IMR-90 (cell line): ENCODE results near the gene ZNF354B. TPM values are rescaled to one million over a fixed set of nuclear protein-coding genes. Genes with fewer than 3 reads are reported as not detected.

Source experiments
- ATAC-seq: fragments of 200-7000 bp; cut with Tn5 transposase; 2 replicates; pipeline ENCODE4 v1.9.1; 2020; ENCODE audit warnings: low read depth, mild to moderate bottlenecking, moderate library complexity
- BruUV-seq: library from RNA; stranded (reverse); fragments of 400-500 nt; replicated peaks from 2 replicates; lab custom pipeline; 2021; lab: Mats Ljungman, UMichigan
- CTCF ChIA-PET: fragments of 300-600 bp; formaldehyde crosslinking; extraction: SDS; loops from one replicate; lab custom pipeline; 2021; ENCODE audit warnings: antibody characterized with exemption; lab: Yijun Ruan, JAX
- POLR2A ChIA-PET: fragments of 300-600 bp; sonication (Branson Sonifier 250); formaldehyde crosslinking; loops from one replicate; lab custom pipeline; 2022; ENCODE audit warnings: antibody characterized with exemption; ENCODE audit not compliant: unreplicated experiment; lab: Charles Lee
- DNase-seq: peaks from one replicate; pipeline ENCODE4 v3.0.0; 2013
- H2AFZ ChIP-seq: replicated peaks from 2 replicates; pipeline ENCODE3; 2013; ENCODE audit warnings: low read length, mild to moderate bottlenecking; ENCODE audit not compliant: poor library complexity
- H2AK5ac ChIP-seq: 2 replicates; pipeline ENCODE4 v1.6.1; 2013; ENCODE audit warnings: low read depth, low read length, inconsistent platforms
- H2AK9ac ChIP-seq: replicated peaks from 2 replicates; pipeline ENCODE3; 2013; ENCODE audit warnings: mild to moderate bottlenecking, low read depth, low read length, moderate library complexity; ENCODE audit not compliant: poor library complexity
- H2BK120ac ChIP-seq: 2 replicates; pipeline ENCODE4 v1.6.1; 2013; ENCODE audit warnings: low read depth, low read length, inconsistent platforms
- H2BK15ac ChIP-seq: 3 replicates; pipeline ENCODE4 v1.6.1; 2013; ENCODE audit warnings: low read depth, low read length, inconsistent platforms
- H2BK20ac ChIP-seq: 2 replicates; pipeline ENCODE4 v1.6.1; 2013; ENCODE audit warnings: low read depth, mild to moderate bottlenecking, inconsistent platforms, low read length, moderate library complexity
- H2BK5ac ChIP-seq: 2 replicates; pipeline ENCODE4 v1.6.1; 2013; ENCODE audit warnings: mild to moderate bottlenecking, low read depth, low read length, inconsistent platforms; ENCODE audit not compliant: poor library complexity, severe bottlenecking
- H3K14ac ChIP-seq: replicated peaks from 2 replicates; pipeline ENCODE4 v1.6.1; 2013; ENCODE audit warnings: low read depth, low read length, inconsistent platforms
- H3K18ac ChIP-seq: 2 replicates; pipeline ENCODE4 v1.6.1; 2013; ENCODE audit warnings: low read depth, low read length, control low read depth
- H3K23ac ChIP-seq: 2 replicates; pipeline ENCODE4 v1.6.1; 2013; ENCODE audit warnings: low read depth, low read length, inconsistent platforms
- H3K27ac ChIP-seq: 2 replicates; pipeline ENCODE4 v1.5.1; 2013; ENCODE audit warnings: mild to moderate bottlenecking, control low read depth, low read length; ENCODE audit not compliant: insufficient read depth
- H3K27me3 ChIP-seq: 2 replicates; pipeline ENCODE4 v1.6.1; 2013; ENCODE audit warnings: low read length; ENCODE audit not compliant: control insufficient read depth, insufficient read depth
- H3K36me3 ChIP-seq: 2 replicates; pipeline ENCODE4 v1.6.1; 2013; ENCODE audit warnings: low read length, mixed read lengths; ENCODE audit not compliant: control insufficient read depth, insufficient read depth
- H3K4ac ChIP-seq: 2 replicates; pipeline ENCODE4 v1.6.1; 2013; ENCODE audit warnings: low read depth, low read length, inconsistent platforms
- H3K4me1 ChIP-seq: 2 replicates; pipeline ENCODE4 v1.6.1; 2013; ENCODE audit warnings: low read length, mixed read lengths; ENCODE audit not compliant: control insufficient read depth, insufficient read depth
- H3K4me2 ChIP-seq: 2 replicates; pipeline ENCODE4 v1.6.1; 2013; ENCODE audit warnings: low read depth, mild to moderate bottlenecking, control low read depth, low read length, moderate library complexity
- H3K4me3 ChIP-seq: 2 replicates; pipeline ENCODE4 v1.5.1; 2013; ENCODE audit warnings: low read depth, mild to moderate bottlenecking, control low read depth, low read length, moderate library complexity; ENCODE audit not compliant: insufficient read depth
- H3K56ac ChIP-seq: 2 replicates; pipeline ENCODE4 v1.6.1; 2013; ENCODE audit warnings: low read length, inconsistent platforms; ENCODE audit not compliant: insufficient read depth; ENCODE audit errors: extremely low read depth
- H3K79me1 ChIP-seq, 2 experiments: 2 replicates each; pipeline ENCODE4 v1.6.1; 2013; ENCODE audit warnings: low read length in 2 of 2, inconsistent platforms in 1 of 2, low read depth in 1 of 2
- H3K9ac ChIP-seq: 2 replicates; pipeline ENCODE4 v1.6.1; 2013; ENCODE audit warnings: low read depth, low read length, control low read depth
- H3K9me1 ChIP-seq: 2 replicates; pipeline ENCODE4 v1.6.1; 2013; ENCODE audit warnings: low read length, inconsistent platforms; ENCODE audit not compliant: insufficient read depth
- H3K9me3 ChIP-seq: 2 replicates; pipeline ENCODE4 v1.6.1; 2013; ENCODE audit warnings: low read length; ENCODE audit not compliant: control insufficient read depth, insufficient read depth
- H4K20me1 ChIP-seq: 2 replicates; pipeline ENCODE4 v1.6.1; 2013; ENCODE audit warnings: low read length, inconsistent platforms; ENCODE audit not compliant: insufficient read depth
- H4K5ac ChIP-seq: 2 replicates; pipeline ENCODE4 v1.6.1; 2013; ENCODE audit warnings: mild to moderate bottlenecking, low read depth, low read length, control low read depth
- H4K8ac ChIP-seq, 2 experiments: 2 replicates each; pipeline ENCODE4 v1.6.1; 2013; ENCODE audit warnings: low read depth in 2 of 2, low read length in 2 of 2, control low read depth in 1 of 2, inconsistent platforms in 1 of 2
- H4K91ac ChIP-seq: 2 replicates; pipeline ENCODE4 v1.6.1; 2013; ENCODE audit warnings: low read depth, low read length, inconsistent platforms; ENCODE audit not compliant: insufficient read depth
- BHLHE40 ChIP-seq: fragments of 150-350 bp; IDR thresholded peaks from 2 replicates; pipeline ENCODE4 v1.6.1; 2016; ENCODE audit warnings: mild to moderate bottlenecking, low read depth, low read length
- CEBPB ChIP-seq: IDR thresholded peaks from 2 replicates; pipeline ENCODE4 v1.6.1; 2012; ENCODE audit warnings: low read depth, low read length, improper control_type of control experiment
- CHD1 ChIP-seq: IDR thresholded peaks from 2 replicates; pipeline ENCODE4 v1.6.1; 2012; ENCODE audit warnings: low read depth, low read length, improper control_type of control experiment
- ELK1 ChIP-seq: fragments of 150-350 bp; IDR thresholded peaks from 2 replicates; pipeline ENCODE4 v1.6.1; 2016; ENCODE audit warnings: low read depth, mild to moderate bottlenecking, low read length, moderate library complexity, borderline replicate concordance
- FOS ChIP-seq: fragments of 150-350 bp; IDR thresholded peaks from 2 replicates; pipeline ENCODE4 v1.6.1; 2016; ENCODE audit warnings: low read depth, low read length
- MAFK ChIP-seq: IDR thresholded peaks from 2 replicates; pipeline ENCODE4 v1.6.1; 2012; ENCODE audit warnings: low read depth, low read length, improper control_type of control experiment
- MAZ ChIP-seq: IDR thresholded peaks from 2 replicates; pipeline ENCODE4 v1.6.1; 2012; ENCODE audit warnings: low read depth, mild to moderate bottlenecking, low read length, improper control_type of control experiment, moderate library complexity, borderline replicate concordance
- MXI1 ChIP-seq: IDR thresholded peaks from 2 replicates; pipeline ENCODE4 v1.6.1; 2012; ENCODE audit warnings: low read depth, mild to moderate bottlenecking, low read length, moderate library complexity, borderline replicate concordance
- NFE2L2 ChIP-seq: fragments of 150-350 bp; IDR thresholded peaks from 2 replicates; pipeline ENCODE4 v1.6.1; 2016; ENCODE audit warnings: low read depth, mild to moderate bottlenecking, low read length
- POLR2A ChIP-seq: IDR thresholded peaks from 2 replicates; pipeline ENCODE4 v1.6.1; 2012; ENCODE audit warnings: mild to moderate bottlenecking, low read depth, low read length
- RAD21 ChIP-seq: IDR thresholded peaks from 2 replicates; pipeline ENCODE4 v1.6.1; 2012; ENCODE audit warnings: low read length, improper control_type of control experiment
- RCOR1 ChIP-seq: IDR thresholded peaks from 2 replicates; pipeline ENCODE4 v1.6.1; 2012; ENCODE audit warnings: mild to moderate bottlenecking, low read length, improper control_type of control experiment; ENCODE audit not compliant: insufficient replicate concordance
- RFX5 ChIP-seq: IDR thresholded peaks from 2 replicates; pipeline ENCODE4 v1.8.0; 2012; ENCODE audit warnings: low read depth, mild to moderate bottlenecking, low read length, moderate library complexity
- SMC3 ChIP-seq: fragments of 150-350 bp; IDR thresholded peaks from 2 replicates; pipeline ENCODE4 v1.6.1; 2016; ENCODE audit warnings: low read depth, mild to moderate bottlenecking, antibody characterized with exemption, low read length, moderate library complexity
- USF2 ChIP-seq: fragments of 150-350 bp; IDR thresholded peaks from 2 replicates; pipeline ENCODE4 v1.6.1; 2017; ENCODE audit warnings: mild to moderate bottlenecking, antibody characterized with exemption, low read length, low read depth
- WGBS, 2 experiments: methylation state at CpG; one replicate each; pipeline versions ENCODE4 v1.1.5 to v1.1.7; 2013; ENCODE audit warnings: missing lambda C conversion rate in 2 of 2; ENCODE audit not compliant: insufficient read length in 1 of 2; ENCODE audit errors: extremely low coverage in 2 of 2; 5-methylcytosine and 5-hydroxymethylcytosine counted together
- dilution Hi-C: fragments of 300-500 bp; cut with HindIII; formaldehyde crosslinking; loops from one replicate; pipeline ENCODE4 v1.14.3; 2018; ENCODE audit warnings: low sequenced_read_pairs; ENCODE audit not compliant: unreplicated experiment
- in situ Hi-C: fragments of 300-500 bp; cut with MboI; formaldehyde crosslinking; loops from 3 replicates; pipeline ENCODE4 v1.14.3; 2019; ENCODE audit warnings: low sequenced_read_pairs, inconsistent platforms, mixed read lengths
- intact Hi-C: fragments of 100-400 bp; cut with micrococcal nuclease; formaldehyde crosslinking; loops from 2 replicates; pipeline ENCODE4 v1.10.0; 2022
- polyA plus RNA-seq, 3 experiments: library from polyadenylated mRNA; depleted of rRNA; stranded (reverse); fragments of >200 nt; gene quantifications; 2 replicates each; pipeline ENCODE4 v1.2.3, GENCODE V29; 2012; ENCODE audit warnings: low replicate concordance in 1 of 3
- total RNA-seq: library from RNA; depleted of rRNA; stranded (reverse); fragments of >200 nt; gene quantifications from 2 replicates; pipeline ENCODE4 v1.2.3, GENCODE V29; 2012
- TF ChIP-seq, protein P1 (sequence below): conservative IDR thresholded peaks from 2 replicates; pipeline ENCODE4 v1.5.1; 2012; ENCODE audit warnings: mild to moderate bottlenecking, low read depth, low read length, improper control_type of control experiment

ZNF354B gene
- total and polyA plus RNA-seq, 2 of the 4 experiments (the other 2 are of a cell fraction): 5.0 to 6.7 TPM

DNA sequence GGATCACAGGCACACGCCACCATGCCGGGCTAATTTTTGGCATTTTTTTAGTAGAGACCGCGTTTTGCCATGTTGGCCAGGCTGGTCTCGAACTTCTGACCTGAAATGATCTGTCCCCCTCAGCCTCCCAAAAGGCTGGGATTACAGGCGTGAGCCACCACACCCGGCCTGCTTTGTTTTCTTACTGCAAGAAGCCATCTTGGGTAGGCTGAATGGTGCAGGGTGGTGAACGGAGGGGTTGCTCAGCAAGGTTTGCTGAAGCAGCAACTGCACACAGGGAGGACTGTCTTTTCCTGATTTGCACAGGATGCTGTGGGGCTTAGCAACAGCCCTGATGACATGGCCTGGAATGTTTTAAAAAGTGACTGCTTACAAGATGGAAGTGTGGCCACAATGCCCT, 10.7 kb downstream of the ZNF354B start:
- DNase-seq (no peak), ATAC-seq (no peak)
- no peak for TF ChIP-seq FOS
- TF ChIP-seq MAZ: no peak
- TF ChIP-seq POLR2A: no peak
- no peak for TF ChIP-seq MXI1
- no peak for TF ChIP-seq CEBPB
- no peak for TF ChIP-seq RFX5
- no peak for TF ChIP-seq USF2
- TF ChIP-seq, protein P1, sequence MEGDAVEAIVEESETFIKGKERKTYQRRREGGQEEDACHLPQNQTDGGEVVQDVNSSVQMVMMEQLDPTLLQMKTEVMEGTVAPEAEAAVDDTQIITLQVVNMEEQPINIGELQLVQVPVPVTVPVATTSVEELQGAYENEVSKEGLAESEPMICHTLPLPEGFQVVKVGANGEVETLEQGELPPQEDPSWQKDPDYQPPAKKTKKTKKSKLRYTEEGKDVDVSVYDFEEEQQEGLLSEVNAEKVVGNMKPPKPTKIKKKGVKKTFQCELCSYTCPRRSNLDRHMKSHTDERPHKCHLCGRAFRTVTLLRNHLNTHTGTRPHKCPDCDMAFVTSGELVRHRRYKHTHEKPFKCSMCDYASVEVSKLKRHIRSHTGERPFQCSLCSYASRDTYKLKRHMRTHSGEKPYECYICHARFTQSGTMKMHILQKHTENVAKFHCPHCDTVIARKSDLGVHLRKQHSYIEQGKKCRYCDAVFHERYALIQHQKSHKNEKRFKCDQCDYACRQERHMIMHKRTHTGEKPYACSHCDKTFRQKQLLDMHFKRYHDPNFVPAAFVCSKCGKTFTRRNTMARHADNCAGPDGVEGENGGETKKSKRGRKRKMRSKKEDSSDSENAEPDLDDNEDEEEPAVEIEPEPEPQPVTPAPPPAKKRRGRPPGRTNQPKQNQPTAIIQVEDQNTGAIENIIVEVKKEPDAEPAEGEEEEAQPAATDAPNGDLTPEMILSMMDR: no peak
- no peak for TF ChIP-seq BHLHE40
- TF ChIP-seq RCOR1: no peak
- TF ChIP-seq MAFK: no peak
- no peak for TF ChIP-seq RAD21
- no peak for TF ChIP-seq NFE2L2
- TF ChIP-seq SMC3: no peak
- TF ChIP-seq CHD1: no peak
- no peak for TF ChIP-seq ELK1
- Histone ChIP-seq H2BK20ac (no peak overlapping the region), H3K9me3 (peaks cover 22% of the 10 kb centered on the region; the same call in 1 of the 2 replicates), H4K91ac (no peak overlapping the region), H3K36me3 (peaks cover 60% of the 10 kb centered on the region), H2BK120ac (no peak overlapping the region), H3K9me1 (no peaks in the 10 kb centered on the region), H2AK5ac (no peak overlapping the region), H2BK5ac (no peak overlapping the region), H3K4me1 (no peaks in the 10 kb centered on the region), H3K4me2 (no peak overlapping the region), H3K18ac (no peak overlapping the region), H3K4me3 (no peak overlapping the region), H3K27ac (no peak overlapping the region), H3K9ac (no peak overlapping the region), H4K8ac (no peak overlapping the region), H4K5ac (no peak overlapping the region), H2BK15ac (no peak overlapping the region), H3K14ac (no peak overlapping the region), H2AFZ (no peak overlapping the region), H3K79me1 (no peaks in the 10 kb centered on the region; a peak in 2 of 4 replicates), H3K56ac (no peak overlapping the region), H4K20me1 (no peaks in the 10 kb centered on the region), H2AK9ac (no peak overlapping the region), H3K4ac (no peak overlapping the region), H3K23ac (no peak overlapping the region), H3K27me3 (no peaks in the 10 kb centered on the region)
- POLR2A ChIA-PET: no interaction called here
- no TSS peak for BruUV-seq
- dilution Hi-C loops (no loop called here), intact Hi-C loops (no loop called here), in situ Hi-C loops (no loop called here)
- CTCF ChIA-PET: no interaction called here
- WGBS, 2 experiments: 97% methylated on average over 5 of the region's 8 CpGs; no CpG with 5 or more reads in 1 of the 2 experiments
